Thymus (tissue), 14 donors: Measurements from ENCODE around the gene DCHS2. TPM values are rescaled to one million over a fixed set of nuclear protein-coding genes. Genes with fewer than 3 reads are reported as not detected.

Experiments
- DNase-seq, 9 donors: peaks; one replicate each; pipeline ENCODE4 v3.0.0-alpha.2; 2013; ENCODE audit warnings: low spot score in 9 of 9, low read depth in 6 of 9, missing footprints in 1 of 9
- H3K27ac ChIP-seq, 2 donors: one replicate each; pipeline ENCODE4 v1.5.1; 2013; ENCODE audit warnings: control low read depth in 1 of 2, low read depth in 1 of 2, low read length in 1 of 2, mild to moderate bottlenecking in 1 of 2, moderate library complexity in 1 of 2
- H3K27me3 ChIP-seq, 2 donors: one replicate each; pipeline ENCODE4 v1.5.1; 2013; ENCODE audit warnings: low read length in 1 of 2; ENCODE audit not compliant: control insufficient read depth in 2 of 2, insufficient read depth in 1 of 2
- H3K36me3 ChIP-seq, 2 donors: one replicate each; pipeline ENCODE4 v1.5.1; 2013; ENCODE audit warnings: low read length in 1 of 2, mild to moderate bottlenecking in 1 of 2, moderate library complexity in 1 of 2; ENCODE audit not compliant: control insufficient read depth in 2 of 2, insufficient read depth in 2 of 2
- H3K4me1 ChIP-seq, 2 donors: one replicate each; pipeline ENCODE4 v1.5.1; 2013; ENCODE audit warnings: low read length in 2 of 2; ENCODE audit not compliant: control insufficient read depth in 2 of 2, insufficient read depth in 2 of 2
- H3K4me3 ChIP-seq, 2 donors: one replicate each; pipeline ENCODE4 v1.5.1; 2013; ENCODE audit warnings: low read length in 2 of 2, control low read depth in 1 of 2, mild to moderate bottlenecking in 1 of 2
- H3K9me3 ChIP-seq, 2 donors: one replicate each; pipeline ENCODE4 v1.5.1; 2013; ENCODE audit warnings: low read length in 1 of 2, mild to moderate bottlenecking in 1 of 2; ENCODE audit not compliant: control insufficient read depth in 2 of 2, insufficient read depth in 1 of 2
- WGBS: extraction: QIAGEN DNeasy Blood & Tissue Kit; methylation state at CpG from one replicate; pipeline ENCODE4 v1.1.7; 2013; 5-methylcytosine and 5-hydroxymethylcytosine counted together
- long read RNA-seq, 10 donors: transcript quantifications; one replicate each; lab custom pipeline, GENCODE V29; 2026
- polyA plus RNA-seq: library from polyadenylated mRNA; stranded (reverse); fragments of 200-250 nt; gene quantifications from one replicate; pipeline ENCODE4 v1.2.3, GENCODE V29; 2013
- total RNA-seq: library from RNA; stranded (reverse); fragments of 120-200 nt; gene quantifications from one replicate; pipeline ENCODE4 v1.2.4, GENCODE V29; 2013
- donor health status: healthy.

DCHS2 gene, protein sequence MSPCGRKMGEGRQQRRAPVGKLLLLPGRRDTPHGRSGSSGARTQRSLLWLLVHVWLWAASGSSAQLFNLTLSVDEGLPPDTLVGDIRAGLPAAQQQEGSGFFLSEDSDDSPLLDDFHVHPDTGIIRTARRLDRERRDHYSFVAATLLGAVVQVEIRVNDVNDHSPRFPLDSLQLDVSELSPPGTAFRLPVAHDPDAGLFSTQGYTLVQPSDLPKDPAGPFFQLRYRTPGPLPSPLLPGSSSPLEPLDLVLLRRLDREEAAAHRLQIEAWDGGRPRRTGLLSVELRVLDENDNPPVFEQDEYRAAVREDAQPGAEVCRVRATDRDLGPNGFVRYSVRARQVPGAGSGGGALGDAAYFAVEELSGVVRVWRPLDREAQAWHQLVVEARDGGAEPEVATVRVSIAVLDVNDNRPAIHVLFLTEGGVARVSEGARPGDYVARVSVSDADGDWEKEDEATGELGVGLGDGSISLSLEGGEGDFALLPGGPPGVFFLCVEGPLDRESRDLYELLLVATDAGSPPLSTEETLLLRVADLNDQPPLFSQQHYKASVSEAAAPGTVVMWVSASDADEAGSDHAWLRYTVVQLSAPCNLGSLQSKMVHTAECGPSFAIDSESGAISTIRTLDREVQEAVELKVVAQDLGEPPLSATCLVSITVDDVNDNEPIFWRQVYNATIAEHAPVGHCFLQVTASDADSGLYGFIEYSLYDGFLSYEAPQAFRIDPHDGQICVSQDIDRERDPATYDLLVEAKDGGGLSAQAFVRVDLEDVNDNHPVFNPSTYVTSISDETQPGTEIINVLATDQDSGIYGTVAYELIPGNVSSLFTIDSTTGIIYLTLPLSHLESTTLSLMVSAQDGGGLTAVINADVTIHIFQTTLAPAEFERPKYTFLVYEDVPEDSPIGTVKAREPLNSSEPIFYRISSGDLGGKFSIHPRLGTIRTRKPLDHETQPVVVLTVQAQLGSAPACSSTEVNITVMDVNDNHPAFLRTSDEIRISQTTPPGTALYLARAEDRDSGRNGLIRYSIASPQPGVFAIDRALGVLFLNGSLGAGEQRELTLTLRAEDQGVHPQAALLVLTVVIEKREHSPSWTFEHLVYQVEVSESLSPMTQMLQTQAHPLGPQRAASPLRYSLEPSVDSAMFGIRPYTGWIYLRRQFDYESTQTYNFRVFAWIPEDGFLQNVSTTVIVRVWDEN (N-terminal part only)
- total RNA-seq (0.19 TPM), polyA plus RNA-seq (0.07 TPM)
- long read RNA-seq, donor 1: 0 reads
- long read RNA-seq, donor 2: 0 reads
- long read RNA-seq, donor 3: 0 reads
- long read RNA-seq, donor 4: 0 reads
- long read RNA-seq, donor 5: 0 reads
- long read RNA-seq, donor 6: 0 reads
- long read RNA-seq, donor 7: 0 reads
- long read RNA-seq, donor 8: 0 reads
- long read RNA-seq, donor 9: 0 reads
- long read RNA-seq, donor 10: 0 reads

- DNase-seq: no peak
- WGBS: under 1% methylated on average over 53 of the region's 53 CpGs
- Histone ChIP-seq H3K4me1 (no peaks in the 10 kb centered on the region), H3K4me3 (peak within 1 kb of the TSS in 1 of 2 donors; percentile 10), H3K27ac (no peak within 1 kb of the TSS), H3K27me3 (peaks cover 49 to 65% of the 10 kb centered on the region in 2 donors), H3K9me3 (peaks cover 1 to 5% of the 10 kb centered on the region in 2 donors), H3K36me3 (no peaks in the 10 kb centered on the region)
These were observed at the start of gene DCHS2 for GRCh38 chr4:154491341-154492271. Gene DCHS2 (minus strand): TSS chr4:154491799. CDS start chr4:154491355, 444 bp downstream.

DNA sequence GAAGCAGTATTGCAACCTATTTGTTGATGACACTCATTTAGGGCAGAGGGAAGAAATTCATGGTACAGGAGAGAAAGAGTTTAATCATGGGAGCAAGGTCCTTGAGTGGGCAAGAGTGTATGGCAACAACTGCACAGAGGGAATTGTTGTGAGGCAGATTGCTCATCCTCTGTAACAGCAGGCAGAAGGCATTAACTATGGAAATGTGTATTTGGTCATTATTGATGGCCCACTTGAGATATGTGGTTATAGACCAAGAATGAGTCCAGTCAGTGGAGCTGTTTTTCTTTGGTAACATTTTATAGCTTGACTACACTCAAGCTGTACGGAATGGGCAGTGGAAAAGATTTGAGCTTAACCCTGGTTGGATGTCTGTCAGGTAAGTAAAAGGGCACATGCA, 42.7 kb upstream of the DCHS2 start:
- no peaks in the 10 kb centered on the region for H3K9me3 ChIP-seq
- WGBS: 97% methylated on average over 1 of the region's 1 CpG

GRCh38 chr4:154529728-154530519, 38.3 kb upstream of the DCHS2 start:
- 90% methylated on average over 4 of the region's 4 CpGs for WGBS
- Histone ChIP-seq H3K9me3 (no peaks in the 10 kb centered on the region), H3K36me3 (no peaks in the 10 kb centered on the region), H3K27me3 (no peaks in the 10 kb centered on the region), H3K4me1 (no peaks in the 10 kb centered on the region), H3K27ac (no peak overlapping the region), H3K4me3 (no peak overlapping the region)
- no peak for DNase-seq

More for the DNA sequence above, 42.7 kb upstream of the DCHS2 start:
- H3K4me3 ChIP-seq: no peak overlapping the region
- no peaks in the 10 kb centered on the region for H3K4me1 ChIP-seq
- peaks cover 4 to 17% of the 10 kb centered on the region in 2 donors for H3K36me3 ChIP-seq
- no peaks in the 10 kb centered on the region for H3K27me3 ChIP-seq
- H3K27ac ChIP-seq: no peak overlapping the region
- DNase-seq: no peak

- no peak overlapping the region for H3K4me3 ChIP-seq
- no peaks in the 10 kb centered on the region for H3K9me3 ChIP-seq
- no peaks in the 10 kb centered on the region for H3K36me3 ChIP-seq
- DNase-seq: no peak
- H3K27me3 ChIP-seq: no peaks in the 10 kb centered on the region
- H3K27ac ChIP-seq: no peak overlapping the region
- no peaks in the 10 kb centered on the region for H3K4me1 ChIP-seq
- WGBS: 91% methylated on average over 2 of the region's 2 CpGs
These were observed 37.3 kb upstream of the DCHS2 start for GRCh38 chr4:154528869-154529268.

DNA sequence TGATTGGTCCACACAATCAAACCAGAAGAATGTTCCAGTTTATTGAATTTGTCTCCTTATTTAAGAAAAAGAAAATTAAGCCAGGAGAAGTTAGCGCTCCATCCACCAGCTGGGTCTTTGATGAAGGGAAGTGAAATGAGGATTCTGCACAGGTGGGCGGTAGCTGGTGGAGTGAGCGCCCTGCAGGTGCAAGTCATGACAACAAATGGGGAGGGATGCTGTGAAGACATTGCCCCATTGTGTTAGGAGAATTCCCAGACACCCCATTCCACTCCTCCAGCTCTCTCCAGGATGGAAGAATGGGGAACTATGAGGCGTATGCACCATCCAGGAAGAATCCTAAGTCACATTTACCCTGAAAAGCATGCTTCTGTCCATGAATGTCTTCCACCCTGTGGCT, 35.7 kb upstream of the DCHS2 start:
- H3K9me3 ChIP-seq: no peaks in the 10 kb centered on the region
- no peak overlapping the region for H3K27ac ChIP-seq
- 86% methylated on average over 4 of the region's 4 CpGs for WGBS
- no peaks in the 10 kb centered on the region for H3K4me1 ChIP-seq
- H3K36me3 ChIP-seq: no peaks in the 10 kb centered on the region
- no peak for DNase-seq
- no peak overlapping the region for H3K4me3 ChIP-seq
- H3K27me3 ChIP-seq: no peaks in the 10 kb centered on the region

GRCh38 chr4:154526151-154526550, 34.6 kb upstream of the DCHS2 start:
- Histone ChIP-seq H3K27me3 (no peaks in the 10 kb centered on the region), H3K4me1 (no peaks in the 10 kb centered on the region), H3K9me3 (no peaks in the 10 kb centered on the region), H3K36me3 (no peaks in the 10 kb centered on the region), H3K27ac (no peak overlapping the region), H3K4me3 (no peak overlapping the region)
- no peak for DNase-seq
- 4% methylated on average over 2 of the region's 2 CpGs for WGBS

- Histone ChIP-seq H3K4me3 (no peak overlapping the region), H3K9me3 (no peaks in the 10 kb centered on the region), H3K27me3 (no peaks in the 10 kb centered on the region), H3K36me3 (no peaks in the 10 kb centered on the region), H3K27ac (no peak overlapping the region), H3K4me1 (no peaks in the 10 kb centered on the region)
- no peak for DNase-seq
These were observed 30.0 kb upstream of the DCHS2 start for GRCh38 chr4:154521607-154522006.
